HepG2 (cell line): Measurements from ENCODE around the gene TAS2R40. TPM values are rescaled to one million over a fixed set of nuclear protein-coding genes. Genes with fewer than 3 reads are reported as not detected.

Experiments used
- ATAC-seq: fragments of 200-7000 bp; cut with Tn5 transposase; 3 replicates; pipeline ENCODE4 v1.9.1; 2020; ENCODE audit warnings: mild to moderate bottlenecking, moderate library complexity
- BruUV-seq: library from RNA; stranded (reverse); fragments of 400-500 nt; replicated peaks from 2 replicates; lab custom pipeline; 2021; lab: Mats Ljungman, UMichigan
- CTCF ChIA-PET: fragments of 300-600 bp; formaldehyde crosslinking; extraction: SDS; loops from one replicate; lab custom pipeline; 2021; ENCODE audit warnings: low total read pairs, inconsistent platforms, low intra/inter-chr PET ratio; lab: Yijun Ruan, JAX
- POLR2A ChIA-PET: fragments of 350-600 bp; sonication (Branson Sonifier 250); formaldehyde crosslinking; loops from one replicate; lab custom pipeline; 2020; ENCODE audit warnings: antibody characterized with exemption, inconsistent platforms; lab: Yijun Ruan, JAX
- DNase-seq: peaks from one replicate; pipeline ENCODE4 v3.0.0-alpha.2; 2015; ENCODE audit warnings: low spot score
- FAIRE-seq: peaks from 3 replicates; lab custom pipeline; 2011; peaks lifted over from hg19 to GRCh38; lab: Jason Lieb, UNC
- H2AFZ ChIP-seq: one replicate; pipeline ENCODE4 v1.6.1; 2011; ENCODE audit warnings: low read length, inconsistent platforms
- H3K27ac ChIP-seq: fragments of 300-600 bp; 3 replicates; pipeline ENCODE4 v1.8.0; 2011; ENCODE audit warnings: mixed run types, mild to moderate bottlenecking, mixed read lengths, low read length, inconsistent platforms; ENCODE audit not compliant: insufficient read depth; ENCODE audit errors: extremely low read length
- H3K27me3 ChIP-seq, 2 experiments: fragments of 200-600 bp in 1 of 2; 2 replicates in 1 of 2; 3 replicates in 1 of 2; pipeline versions ENCODE4 v1.6.0 to v1.8.0; 2011; ENCODE audit warnings: low read length in 2 of 2, mild to moderate bottlenecking in 2 of 2, moderate library complexity in 2 of 2, inconsistent platforms in 1 of 2; ENCODE audit not compliant: insufficient read depth in 2 of 2, control insufficient read depth in 1 of 2
- H3K36me3 ChIP-seq, 2 experiments: fragments of 200-600 bp in 1 of 2; replicated peaks in 1 of 2; 2 replicates in 1 of 2; 3 replicates in 1 of 2; pipeline versions ENCODE4 v1.5.1 to v1.8.0; 2011; ENCODE audit warnings: low read length in 2 of 2, inconsistent platforms in 1 of 2; ENCODE audit not compliant: insufficient read depth in 2 of 2, control insufficient read depth in 1 of 2
- H3K4me1 ChIP-seq: 2 replicates; pipeline ENCODE4 v1.5.1; 2012; ENCODE audit warnings: low read length, inconsistent platforms; ENCODE audit not compliant: insufficient read depth
- H3K4me2 ChIP-seq: 2 replicates; pipeline ENCODE4 v1.6.0; 2011; ENCODE audit warnings: low read depth, low read length, inconsistent platforms
- H3K4me3 ChIP-seq, 3 experiments: fragments of 200-600 bp in 1 of 3; sonication (generic), shearing (Covaris generic) in 1 of 3; replicated peaks in 1 of 3; 2 replicates each; pipeline ENCODE4 v1.5.1; 2011 to 2016; ENCODE audit warnings: low read length in 3 of 3, inconsistent platforms in 2 of 3, low read depth in 2 of 3, mild to moderate bottlenecking in 2 of 3, control low read depth in 1 of 3, mixed read lengths in 1 of 3; ENCODE audit not compliant: insufficient read depth in 1 of 3
- H3K79me2 ChIP-seq: one replicate; pipeline ENCODE4 v1.6.1; 2011; ENCODE audit warnings: low read length, inconsistent platforms; ENCODE audit not compliant: insufficient read depth
- H3K9ac ChIP-seq: 2 replicates; pipeline ENCODE4 v1.6.0; 2011; ENCODE audit warnings: mild to moderate bottlenecking, low read depth, low read length, inconsistent platforms; ENCODE audit not compliant: insufficient read depth
- H3K9me3 ChIP-seq: 2 replicates; pipeline ENCODE4 v1.5.1; 2012; ENCODE audit warnings: mild to moderate bottlenecking, low read length
- H4K20me1 ChIP-seq: 2 replicates; pipeline ENCODE4 v1.6.0; 2011; ENCODE audit warnings: inconsistent platforms, mild to moderate bottlenecking, low read length, moderate library complexity; ENCODE audit not compliant: insufficient read depth
- CHD4 ChIP-seq: fragments of 200-600 bp; sonication (generic); IDR thresholded peaks from 2 replicates; pipeline ENCODE4 v1.7.0; 2017; ENCODE audit warnings: mild to moderate bottlenecking, low read length, borderline replicate concordance
- CTCF ChIP-seq: sonication (generic); formaldehyde crosslinking; IDR thresholded peaks from 2 replicates; pipeline ENCODE4 v1.5.0; 2020; ENCODE audit warnings: mild to moderate bottlenecking, missing genetic modification reagents, moderate library complexity
- E2F1 ChIP-seq: sonication (generic); formaldehyde crosslinking; IDR thresholded peaks from 2 replicates; pipeline ENCODE4 v1.5.0; 2020; ENCODE audit warnings: missing genetic modification reagents
- ETS1 ChIP-seq: sonication (generic); formaldehyde crosslinking; IDR thresholded peaks from 2 replicates; pipeline ENCODE4 v1.4.0; 2020; ENCODE audit warnings: missing genetic modification reagents
- KLF6 ChIP-seq: IDR thresholded peaks from 2 replicates; pipeline ENCODE4 v1.8.0; 2016; ENCODE audit warnings: missing biosample characterization, missing genetic modification reagents
- MATR3 ChIP-seq: sonication (generic); formaldehyde crosslinking; IDR thresholded peaks from 2 replicates; pipeline ENCODE4 v1.4.0; 2020; ENCODE audit warnings: missing genetic modification reagents
- MTERF4 ChIP-seq: sonication (generic); formaldehyde crosslinking; IDR thresholded peaks from 2 replicates; pipeline ENCODE4 v1.8.0; 2023; ENCODE audit warnings: mild to moderate bottlenecking, missing genetic modification reagents
- ZNF572 ChIP-seq: sonication (generic); formaldehyde crosslinking; IDR thresholded peaks from 2 replicates; pipeline ENCODE4 v1.5.1; 2020; ENCODE audit warnings: mild to moderate bottlenecking, missing genetic modification reagents
- ZNF615 ChIP-seq: sonication (generic); formaldehyde crosslinking; IDR thresholded peaks from 2 replicates; pipeline ENCODE4 v1.5.0; 2020; ENCODE audit warnings: mild to moderate bottlenecking, missing genetic modification reagents, borderline replicate concordance
- ZNF747 ChIP-seq: sonication (generic); formaldehyde crosslinking; IDR thresholded peaks from 2 replicates; pipeline ENCODE4 v1.8.1; 2023; ENCODE audit warnings: missing genetic modification reagents, mild to moderate bottlenecking, borderline replicate concordance
- WGBS: methylation state at CpG from one replicate; pipeline ENCODE4 v1.1.6; 2017; ENCODE audit warnings: low lambda C conversion rate; 5-methylcytosine and 5-hydroxymethylcytosine counted together
- in situ Hi-C: cut with HindIII; loops from 2 replicates; pipeline ENCODE4 v1.10.0; 2017; ENCODE audit warnings: low pct_unique_long_range_greater_than_20kb; ENCODE audit not compliant: extremely low pct_ligation_motif_present
- intact Hi-C: fragments of 100-400 bp; cut with micrococcal nuclease; formaldehyde crosslinking; loops from one replicate; pipeline ENCODE4 v1.10.0; 2022; ENCODE audit not compliant: unreplicated experiment
- polyA plus RNA-seq, 8 experiments: library from polyadenylated mRNA; depleted of rRNA in 3 of 8; stranded (reverse) in 7 of 8; unstranded in 1 of 8; fragments of >200 nt; fragmentation: Illumina TruSeq in 4 of 8; extraction: Trizol in 4 of 8; gene quantifications; 2 replicates each; pipeline versions ENCODE4 v1.2.1 to v1.2.3, GENCODE V29; 2011 to 2016; ENCODE audit warnings: low read depth in 4 of 8, missing spikeins in 1 of 8, mixed read lengths in 1 of 8; ENCODE audit not compliant: insufficient read depth in 1 of 8
- total RNA-seq, 5 experiments: library from RNA; depleted of rRNA; stranded (reverse); fragments of >200 nt; fragmentation: Illumina TruSeq; extraction: Trizol; gene quantifications; 2 replicates each; pipeline ENCODE4 v1.2.3, GENCODE V29; 2016; ENCODE audit warnings: low read depth in 1 of 5

TAS2R40 gene
- total and polyA plus RNA-seq, 2 of the 13 experiments (the other 11 are each of a cell fraction or from before 2014, with no cell fraction given) = not detected

GRCh38 chr7:143256325-143256724 is 34.5 kb downstream of the TAS2R40 start:
- Histone ChIP-seq H3K4me1 (peaks cover 17% of the 10 kb centered on the region), H4K20me1 (no peaks in the 10 kb centered on the region), H3K27me3 (no peaks in the 10 kb centered on the region), H3K4me3 (no peak overlapping the region), H3K27ac (no peak overlapping the region), H3K9me3 (no peaks in the 10 kb centered on the region), H2AFZ (no peak overlapping the region), H3K4me2 (no peak overlapping the region), H3K79me2 (no peaks in the 10 kb centered on the region), H3K9ac (no peak overlapping the region), H3K36me3 (no peaks in the 10 kb centered on the region)
- DNase-seq (no peak), ATAC-seq (peak; percentile 50; the same call in 2 of the 3 replicates), FAIRE-seq (no peak)
- intact Hi-C loops (no loop called here), in situ Hi-C loops (no loop called here)
- 65% methylated on average over 3 of the region's 3 CpGs for WGBS
- TF ChIP-seq CTCF (CRISPR knock-in tag) = 0 out of 2 replicates have a peak, but pooled peaks have one; percentile 5
- TF ChIP-seq MTERF4 (CRISPR knock-in tag) = no peak
- BruUV-seq = no TSS peak
- ChIA-PET POLR2A (no interaction called here), CTCF (no interaction called here)

GRCh38 chr7:143256932-143257331 is 35.1 kb downstream of the TAS2R40 start:
- Histone ChIP-seq H3K9ac (no peak overlapping the region), H3K9me3 (no peaks in the 10 kb centered on the region), H4K20me1 (no peaks in the 10 kb centered on the region), H3K79me2 (no peaks in the 10 kb centered on the region), H3K4me2 (no peak overlapping the region), H3K4me3 (no peak overlapping the region), H3K36me3 (no peaks in the 10 kb centered on the region), H3K4me1 (peaks cover 17% of the 10 kb centered on the region), H2AFZ (no peak overlapping the region), H3K27me3 (no peaks in the 10 kb centered on the region), H3K27ac (no peak overlapping the region)
- BruUV-seq = no TSS peak
- DNase-seq (no peak), FAIRE-seq (no peak), ATAC-seq (no peak)
- POLR2A ChIA-PET = no interaction called here
- CTCF ChIA-PET = no interaction called here
- 31% methylated on average over 4 of the region's 4 CpGs for WGBS
- in situ Hi-C loops (no loop called here), intact Hi-C loops (no loop called here)
- TF ChIP-seq ZNF747 (CRISPR knock-in tag) = no peak
- no peak for TF ChIP-seq E2F1
- no peak for TF ChIP-seq ZNF572 (CRISPR knock-in tag)
- no peak for TF ChIP-seq CHD4
- no peak for TF ChIP-seq MATR3 (CRISPR knock-in tag)
- no peak for TF ChIP-seq KLF6
- TF ChIP-seq ZNF615 (CRISPR knock-in tag) = no peak
- no peak for TF ChIP-seq ETS1 (CRISPR knock-in tag)
